HG02610 (cell line): ENCODE data around the gene TREML2.

ENCODE experiments used
- ATAC-seq: cut with Tn5 transposase; IDR thresholded peaks from one replicate; pipeline ENCODE4 v1.9.1; 2021; ENCODE audit warnings: mild to moderate bottlenecking, moderate library complexity; ENCODE audit not compliant: unreplicated experiment

Gene TREML2

GRCh38 chr6:41153451-41153850 lies 47.5 kb downstream of the TREML2 start:
- ATAC-seq, result no peak

DNA sequence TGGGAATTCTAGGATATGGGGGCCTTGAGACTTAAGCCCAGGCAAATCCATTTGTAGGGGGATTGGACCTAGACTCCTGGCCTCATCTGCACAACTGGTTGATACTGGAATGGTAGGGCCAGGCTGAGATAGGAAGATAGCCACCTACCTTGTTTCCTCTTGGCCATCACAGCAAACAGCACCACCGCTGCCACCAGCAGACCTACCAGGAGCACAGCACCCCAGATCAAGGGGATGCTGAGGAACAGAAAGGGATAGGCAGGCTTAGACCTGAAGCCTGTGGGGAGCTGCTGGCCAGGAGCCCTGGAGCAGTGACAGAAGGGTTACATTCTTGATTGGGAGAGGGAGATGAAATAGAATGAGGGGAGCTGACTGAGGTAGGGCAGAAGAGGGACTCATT lies 50.3 kb downstream of the TREML2 start:
- ATAC-seq, result no peak

DNA sequence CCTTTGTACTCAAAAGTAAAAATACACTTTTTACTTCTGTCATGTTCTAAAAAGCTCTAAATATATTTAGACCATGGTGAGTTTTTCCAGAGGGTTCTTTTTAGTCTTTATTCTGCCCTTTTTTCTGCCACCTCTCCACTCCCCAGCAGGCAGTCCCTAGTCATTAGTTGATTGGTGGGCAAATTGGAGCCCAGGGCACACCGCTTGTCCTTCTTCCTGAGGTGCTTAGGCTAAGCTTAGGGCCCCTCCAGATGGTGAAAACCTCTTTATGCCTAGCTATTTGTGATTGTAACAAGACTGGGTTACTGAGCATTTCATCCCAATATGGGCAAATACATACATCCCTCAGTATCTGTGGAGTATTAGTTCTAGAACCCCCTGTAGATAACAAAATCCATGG lies 53.0 kb downstream of the TREML2 start:
- ATAC-seq, result no peak
